ENCODE data around the gene STARD3NL. TPM values are rescaled to one million over a fixed set of nuclear protein-coding genes. Genes with fewer than 3 reads are reported as not detected.

The STARD3NL gene
- total and polyA plus RNA-seq, 2 of the 13 experiments (the other 11 are each of a cell fraction or from before 2014, with no cell fraction given), result 37.3 to 42.3 TPM

- TF ChIP-seq SP2 (CRISPR knock-in tag; IDR thresholded peaks at IDR 0.05) (peak; percentile 99), ZSCAN21 (CRISPR knock-in tag; IDR thresholded peaks at IDR 0.05; ENCODE audit: borderline replicate concordance) (peak; percentile 60; the same call in 1 of the 2 replicates), NFYB (CRISPR knock-in tag; IDR thresholded peaks at IDR 0.05) (peak; percentile 94), FOXO1 (CRISPR knock-in tag; IDR thresholded peaks at IDR 0.05) (no peak), KLF11 (CRISPR knock-in tag; IDR thresholded peaks at IDR 0.05) (no peak; the same call in 1 of the 2 replicates), ZNF878 (CRISPR knock-in tag; IDR thresholded peaks at IDR 0.05) (no peak), EZH2 (conservative IDR thresholded peaks at IDR 0.05; ENCODE audit: low read depth, low read length) (no peak), IRF9 (CRISPR knock-in tag; IDR thresholded peaks at IDR 0.05; ENCODE audit: borderline replicate concordance) (no peak), ZNF414 (CRISPR knock-in tag; IDR thresholded peaks at IDR 0.05) (no peak), MXD1 (CRISPR knock-in tag; IDR thresholded peaks at IDR 0.05) (no peak), ATM (IDR thresholded peaks at IDR 0.05; ENCODE audit: borderline replicate concordance) (no peak), ZNF563 (CRISPR knock-in tag; IDR thresholded peaks at IDR 0.05) (no peak), ZNF33B (CRISPR knock-in tag; IDR thresholded peaks at IDR 0.05) (no peak; the same call in 1 of the 2 replicates), ZNF639 (CRISPR knock-in tag; conservative IDR thresholded peaks at IDR 0.05) (no peak), ZNF773 (CRISPR knock-in tag; IDR thresholded peaks at IDR 0.05; ENCODE audit: borderline replicate concordance) (no peak), MLLT10 (CRISPR knock-in tag; IDR thresholded peaks at IDR 0.05) (no peak), CREB1 (IDR thresholded peaks at IDR 0.05) (peak; percentile 99), CREB1 (CRISPR knock-in tag; IDR thresholded peaks at IDR 0.05) (peak; percentile 96), KDM2A (CRISPR knock-in tag; IDR thresholded peaks at IDR 0.05; ENCODE audit: borderline replicate concordance, low read depth) (no peak), PRDM10 (CRISPR knock-in tag; IDR thresholded peaks at IDR 0.05; ENCODE audit: low read depth) (peak; percentile 69; the same call in 1 of the 2 replicates), ZNF12 (CRISPR knock-in tag; IDR thresholded peaks at IDR 0.05) (no peak), GATAD2A (CRISPR knock-in tag; IDR thresholded peaks at IDR 0.05) (0 out of 2 replicates have a peak, but pooled peaks have one; percentile 12), NR0B2 (CRISPR knock-in tag; IDR thresholded peaks at IDR 0.05) (peak; percentile 31; the same call in 1 of the 2 replicates)
Measured at GRCh38 chr7:38178004-38178694, at the start of gene STARD3NL (continued).
